Myocyte (in vitro differentiated cells): ENCODE results near the gene TFF2. TPM values are rescaled to one million over a fixed set of nuclear protein-coding genes. Genes with fewer than 3 reads are reported as not detected.

Experiments used
- DNase-seq: peaks from one replicate; pipeline ENCODE4 v3.0.0-alpha.2; 2012; ENCODE audit warnings: low read depth
- total RNA-seq: library from RNA; depleted of rRNA; stranded (reverse); fragments of >200 nt; gene quantifications from 2 replicates; pipeline ENCODE4 v1.2.3, GENCODE V29; 2014

TFF2 gene
- total RNA-seq, 1 donor from 2014 or later: not detected

GRCh38 chr21:42366292-42367010 lies 15.7 kb upstream of the TFF2 start, which contains the start of gene TFF1:
TFF1 (minus strand) TSS chr21:42366535; CDS start chr21:42366495, 40 bp downstream.
- no peak for DNase-seq

- DNase-seq: no peak
Measured at GRCh38 chr21:42365770-42366169, 15.0 kb upstream of the TFF2 start.

- no peak for DNase-seq
Measured at GRCh38 chr21:42364304-42364865, 13.6 kb upstream of the TFF2 start.

GRCh38 chr21:42363312-42363711 lies 12.5 kb upstream of the TFF2 start:
- no peak for DNase-seq

- no peak for DNase-seq
Measured at GRCh38 chr21:42362700-42363099, 11.9 kb upstream of the TFF2 start.

GRCh38 chr21:42362198-42362597 lies 11.4 kb upstream of the TFF2 start:
- no peak for DNase-seq

GRCh38 chr21:42361286-42361685 lies 10.5 kb upstream of the TFF2 start:
- DNase-seq: no peak

GRCh38 chr21:42360317-42360716 lies 9.5 kb upstream of the TFF2 start:
- no peak for DNase-seq

GRCh38 chr21:42358937-42359336 lies 8.1 kb upstream of the TFF2 start:
- DNase-seq: no peak

GRCh38 chr21:42358261-42358660 lies 7.5 kb upstream of the TFF2 start:
- DNase-seq: no peak

- DNase-seq: no peak
Measured at GRCh38 chr21:42357307-42357706, 6.5 kb upstream of the TFF2 start.

- DNase-seq: no peak
Measured at GRCh38 chr21:42356650-42357049, 5.9 kb upstream of the TFF2 start.

- no peak for DNase-seq
Measured at GRCh38 chr21:42356046-42356445, 5.3 kb upstream of the TFF2 start.

- DNase-seq: no peak
Measured at GRCh38 chr21:42353623-42354022, 2.8 kb upstream of the TFF2 start.

GRCh38 chr21:42352441-42353095 lies 1.8 kb upstream of the TFF2 start:
- no peak for DNase-seq

- no peak for DNase-seq
Measured at GRCh38 chr21:42351626-42352440, 1.0 kb upstream of the TFF2 start.

GRCh38 chr21:42350318-42350910 lies 380 bp downstream of the TFF2 start:
- DNase-seq: no peak

- no peak for DNase-seq
Measured at GRCh38 chr21:42349420-42350317, 1.1 kb downstream of the TFF2 start.

- DNase-seq: no peak
Measured at GRCh38 chr21:42348762-42349161, 2.0 kb downstream of the TFF2 start.

GRCh38 chr21:42347601-42348327 lies 3.0 kb downstream of the TFF2 start:
- no peak for DNase-seq
